Prostate gland (tissue), 2 donors: ENCODE data around the gene SYNPO.

Experiments used
- CTCF ChIP-seq, 4 experiments: fragments of 200-600 bp in 2 of 4; fragments of 450-650 bp in 2 of 4; sonication (generic) in 2 of 4; IDR thresholded peaks; 1 replicate in 3 of 4; 2 replicates in 1 of 4; pipeline ENCODE4 v1.5.1; 2016 to 2019; ENCODE audit warnings: antibody characterized with exemption in 4 of 4, mild to moderate bottlenecking in 2 of 4, moderate library complexity in 2 of 4
- POLR2A ChIP-seq: fragments of 450-650 bp; IDR thresholded peaks from one replicate; pipeline ENCODE4 v1.6.1; 2016; ENCODE audit warnings: antibody characterized with exemption, mild to moderate bottlenecking

- TF ChIP-seq CTCF (IDR thresholded peaks at IDR 0.05) (no peak), POLR2A (no peak)
Measured at GRCh38 chr5:150689120-150689519, 48.7 kb downstream of the SYNPO start.
